Activated CD4-positive, alpha-beta T cell treated with anti-CD3 and anti-CD28 coated beads, Interleukin-2, amount 50 U/mL, for 16 hours (primary cell): ENCODE measurements around the gene HNRNPF.
"Not testable (repeated sequence)": the region's sequence is repeated elsewhere in the genome, so short reads cannot be mapped to it uniquely, and the experiment has no call there.

Experiments
- DNase-seq: peaks from one replicate; pipeline ENCODE4 v3.0.0-alpha.2; 2020

The HNRNPF gene

DNA sequence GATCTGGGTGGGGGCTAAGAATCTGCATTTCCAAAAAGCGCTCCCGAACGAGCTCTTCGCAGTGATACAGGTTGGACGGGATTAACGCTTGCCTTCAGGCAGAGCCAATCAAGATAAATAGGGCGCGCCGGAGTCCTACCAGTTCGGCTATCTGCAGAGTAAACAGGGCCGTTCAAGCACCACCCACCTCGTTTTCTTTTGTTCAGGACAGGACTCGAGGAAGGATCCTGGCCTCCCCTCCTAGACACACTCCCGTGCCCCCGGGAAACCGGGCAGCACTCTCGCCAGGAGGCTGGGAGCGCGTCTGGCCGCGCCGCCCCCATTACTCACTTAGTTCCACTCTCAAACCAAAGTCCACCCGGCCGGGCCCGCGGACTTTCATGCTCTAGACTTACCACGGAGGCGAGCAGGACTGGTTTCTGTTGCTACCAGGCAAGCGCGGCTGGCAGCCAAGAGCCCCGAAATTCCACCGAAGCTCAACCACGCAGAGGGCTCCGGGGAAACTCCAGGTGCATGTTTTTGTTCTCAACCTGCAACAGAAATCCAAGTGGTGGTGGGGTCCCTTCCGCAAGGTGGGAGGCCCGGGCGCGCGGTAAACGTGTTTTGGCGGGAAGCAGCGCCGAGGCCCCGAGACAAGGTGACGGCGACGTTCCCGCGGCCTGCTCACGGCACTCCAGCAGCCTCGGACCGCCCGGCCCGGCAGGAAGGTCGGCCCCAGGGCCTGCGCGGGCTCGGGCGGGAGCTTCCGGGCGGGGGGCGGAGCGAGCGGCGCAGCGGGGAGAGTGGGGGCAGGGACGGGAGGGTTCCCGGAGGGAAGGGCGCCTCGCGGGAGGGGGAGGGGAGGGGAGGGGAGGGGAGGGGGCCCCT is 12.7 kb downstream of the HNRNPF start:
- peak; percentile 88 for DNase-seq

GRCh38 chr10:43395571-43396060 is 13.4 kb downstream of the HNRNPF start:
- no peak for DNase-seq

DNA sequence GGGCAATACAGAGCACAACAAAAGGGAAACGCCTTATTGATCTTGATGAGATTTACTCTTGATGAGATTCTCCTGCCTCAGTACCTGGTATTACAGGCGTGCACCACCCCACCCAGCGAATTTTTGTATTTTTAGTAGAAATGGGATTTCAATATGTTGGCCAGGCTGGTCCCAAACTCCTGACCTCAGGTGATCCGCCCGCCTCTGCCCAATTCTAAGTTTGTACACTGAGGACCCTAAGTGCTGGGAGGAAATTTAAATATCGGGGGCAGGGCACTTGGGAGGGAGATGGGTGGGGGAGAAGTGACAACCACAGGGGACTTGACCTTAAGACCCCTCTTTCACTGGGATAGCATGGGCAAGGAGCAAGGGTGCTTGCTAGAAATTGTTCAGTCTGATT is 14.1 kb downstream of the HNRNPF start:
- DNase-seq = no peak

DNA sequence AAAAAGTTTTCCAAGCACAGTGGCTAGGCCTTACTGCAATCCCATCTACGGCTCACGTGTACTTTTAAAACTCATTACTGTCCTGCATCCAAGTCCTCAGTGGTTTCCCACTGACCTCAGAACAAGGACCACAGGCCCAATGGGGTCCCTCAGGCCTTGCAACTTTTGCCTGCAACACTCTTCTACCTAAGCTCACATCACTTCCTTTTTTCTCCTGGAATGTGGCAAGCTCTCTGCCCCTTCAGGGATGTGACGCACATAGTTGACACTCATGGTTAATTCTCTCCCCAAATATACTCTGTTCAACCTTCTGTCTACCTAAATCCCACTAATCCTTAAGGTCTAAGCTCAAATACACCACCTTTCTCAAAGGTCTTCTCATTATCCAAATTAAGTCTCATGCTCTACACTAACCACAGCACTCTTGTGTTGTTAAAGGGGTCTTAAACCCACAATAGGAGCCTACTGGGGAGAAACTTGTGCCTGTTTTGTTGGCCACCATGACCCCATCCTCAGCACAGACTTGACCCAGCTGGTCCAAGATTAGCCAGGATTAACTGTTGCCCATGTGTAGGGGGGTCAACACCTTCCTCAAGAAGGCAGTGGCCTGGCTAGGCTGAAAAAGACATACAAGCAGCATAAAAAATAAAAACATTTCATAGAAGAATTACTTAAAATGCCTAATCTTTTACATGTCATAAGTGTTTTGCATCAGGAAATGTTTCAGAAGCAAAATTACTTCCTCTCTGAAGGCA is 15.2 kb downstream of the HNRNPF start:
- no peak for DNase-seq

DNA sequence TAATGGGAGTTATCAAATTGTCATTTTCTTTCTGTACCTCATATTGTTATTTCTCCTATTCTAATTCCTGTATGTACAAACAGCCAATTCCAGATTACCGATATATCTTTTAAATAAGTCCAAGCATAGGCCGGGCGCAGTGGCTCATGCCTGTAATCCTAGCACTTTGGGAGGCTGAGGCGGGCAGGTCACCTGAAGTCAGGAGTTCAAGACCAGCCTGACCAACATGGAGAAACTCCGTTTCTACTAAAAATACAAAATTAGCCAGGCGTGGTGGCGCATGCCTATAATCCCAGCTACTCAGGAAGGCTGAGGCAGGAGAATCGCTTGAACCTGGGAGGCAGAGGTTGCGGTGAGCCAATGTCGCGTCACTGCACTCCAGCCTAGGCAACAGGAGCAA is 15.8 kb downstream of the HNRNPF start:
- not testable (repeated sequence) for DNase-seq

DNA sequence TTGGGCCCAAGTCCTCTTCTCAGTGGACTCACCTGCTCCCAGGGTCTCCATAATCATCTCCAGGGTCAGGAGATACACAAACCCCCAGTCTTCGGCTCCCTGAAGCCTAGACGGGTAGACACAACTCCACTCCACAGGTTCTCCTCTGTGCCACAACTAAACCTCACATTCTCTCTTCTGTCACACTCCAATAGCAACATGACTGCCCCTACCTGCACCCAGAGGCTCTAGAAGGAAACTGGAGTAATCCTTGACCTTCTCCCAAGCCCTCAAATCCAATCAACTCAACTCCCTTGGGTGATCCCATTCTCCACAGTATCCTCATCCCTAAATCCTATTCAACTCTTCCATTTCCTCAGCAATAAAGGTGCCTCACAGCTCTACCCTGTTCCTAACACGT is 16.2 kb downstream of the HNRNPF start:
- no peak for DNase-seq

- DNase-seq = no peak
Observed at GRCh38 chr10:43391496-43391895, 17.5 kb downstream of the HNRNPF start.

GRCh38 chr10:43390759-43391158 is 18.2 kb downstream of the HNRNPF start:
- no peak for DNase-seq

- DNase-seq = no peak
Observed at GRCh38 chr10:43390333-43390732, 18.7 kb downstream of the HNRNPF start.

GRCh38 chr10:43389867-43390266 is 19.1 kb downstream of the HNRNPF start:
- DNase-seq = no peak

GRCh38 chr10:43387678-43388032 is 21.3 kb downstream of the HNRNPF start:
- DNase-seq = no peak

GRCh38 chr10:43386981-43387677 is 21.9 kb downstream of the HNRNPF start:
- DNase-seq = no peak

DNA sequence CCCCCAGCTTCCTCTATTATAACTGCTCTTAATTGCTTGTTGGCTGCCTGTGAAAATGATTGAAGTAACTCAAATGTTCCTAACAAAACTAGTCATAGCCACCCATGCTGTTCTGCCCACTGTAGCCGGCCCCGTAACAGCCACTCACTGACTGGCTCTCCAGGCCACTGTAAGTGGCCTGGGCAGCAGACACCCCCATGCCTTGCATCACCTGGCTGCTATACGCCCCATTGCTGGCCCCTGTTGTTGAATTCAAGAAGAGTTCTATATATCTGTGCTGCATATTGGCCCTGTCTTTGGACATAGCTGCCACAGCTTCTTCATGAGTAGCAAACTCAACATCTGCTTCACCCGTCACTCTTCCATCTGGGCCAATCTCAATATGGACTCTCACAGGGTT is 22.4 kb downstream of the HNRNPF start:
- no peak for DNase-seq

- DNase-seq = no peak
Observed at GRCh38 chr10:43385412-43386004, 23.5 kb downstream of the HNRNPF start.

GRCh38 chr10:43384252-43385221 is 24.4 kb downstream of the HNRNPF start:
- no peak for DNase-seq

GRCh38 chr10:43383204-43383971 is 25.6 kb downstream of the HNRNPF start:
- DNase-seq = no peak

DNA sequence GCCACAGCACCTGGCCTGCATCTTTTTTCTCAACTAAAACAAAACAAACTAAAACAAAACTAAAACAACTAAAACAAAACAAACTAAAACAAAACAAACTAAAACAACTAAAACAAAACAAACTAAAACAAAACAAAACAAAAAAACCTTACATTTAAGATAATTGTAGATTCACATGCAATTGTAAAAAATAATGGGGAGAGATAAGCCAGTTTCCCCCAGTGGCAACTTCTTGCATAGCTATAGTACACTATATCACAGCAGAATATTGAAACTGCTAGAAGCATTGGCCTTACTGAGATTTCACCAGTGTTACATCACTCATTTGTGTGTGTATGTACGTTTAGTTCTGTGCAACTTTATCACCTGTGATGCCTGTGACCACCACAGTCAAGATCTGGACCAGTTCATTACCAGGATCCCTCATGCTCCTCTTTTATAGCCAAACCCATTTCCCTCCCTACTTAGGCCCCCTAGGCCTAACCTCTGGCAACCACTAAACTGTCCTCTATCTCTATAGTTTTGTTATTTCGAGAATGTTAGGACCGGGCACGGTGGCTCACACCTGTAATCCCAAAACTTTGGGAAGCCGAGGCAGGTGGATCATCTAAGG is 28.3 kb downstream of the HNRNPF start:
- no peak for DNase-seq

DNA sequence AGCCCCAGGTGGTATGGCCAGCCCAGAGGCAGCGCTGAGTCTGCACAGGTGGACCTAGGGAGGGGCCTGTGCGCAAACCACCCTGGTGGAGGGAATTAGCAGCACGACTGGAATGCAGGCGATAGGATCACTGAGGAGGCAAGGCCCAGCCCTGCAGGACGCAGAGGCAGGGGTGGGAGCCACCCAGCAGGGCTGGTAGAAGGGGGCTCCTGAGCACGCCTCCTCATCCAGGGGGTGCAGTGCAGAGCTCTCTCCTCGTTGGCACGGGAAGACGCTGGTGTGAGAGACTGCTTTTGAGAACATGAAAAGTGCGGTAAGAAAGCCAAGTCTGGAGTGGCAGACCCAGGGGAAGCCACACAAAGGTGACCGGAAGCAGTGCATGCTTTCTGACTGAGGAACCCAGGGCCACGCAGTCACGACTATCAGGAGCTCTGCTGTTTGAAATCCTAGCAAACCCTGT is 31.5 kb downstream of the HNRNPF start:
- no peak for DNase-seq

DNA sequence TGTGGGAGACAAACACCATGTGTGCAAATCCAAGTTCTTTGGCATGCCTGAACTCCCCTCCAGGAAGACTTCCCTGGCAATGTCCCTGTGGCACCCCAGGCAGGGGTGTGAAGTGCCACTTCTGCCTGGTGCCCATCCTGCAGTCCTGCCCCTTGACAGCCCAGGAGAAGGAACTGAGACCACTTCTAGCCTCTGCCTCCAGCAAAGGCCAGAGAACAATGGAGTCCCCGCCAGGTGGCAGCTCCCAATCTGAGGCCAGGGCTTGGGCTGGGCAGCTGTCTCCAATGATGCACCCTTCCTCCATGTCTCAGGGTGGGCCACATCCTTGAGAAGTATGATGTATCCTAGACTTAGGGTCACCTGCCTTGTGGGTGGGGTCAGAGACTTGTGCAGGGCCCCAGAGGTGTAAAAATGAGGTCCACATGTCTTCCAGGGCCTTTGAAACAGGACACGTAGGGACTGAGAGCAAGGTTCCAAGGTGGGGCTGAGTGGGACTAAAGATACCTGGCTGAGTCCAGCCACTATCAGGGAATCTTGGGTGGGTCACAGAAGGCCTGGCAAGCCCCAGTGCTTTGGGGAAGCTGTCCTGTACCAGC is 32.1 kb downstream of the HNRNPF start:
- no peak for DNase-seq

GRCh38 chr10:43376046-43376635 is 32.8 kb downstream of the HNRNPF start:
- no peak for DNase-seq
